Measurements from ENCODE around the gene RIC3.

GRCh38 chr11:8087185-8087584 is 81.6 kb downstream of the RIC3 start:
- TF ChIP-seq, protein P1, sequence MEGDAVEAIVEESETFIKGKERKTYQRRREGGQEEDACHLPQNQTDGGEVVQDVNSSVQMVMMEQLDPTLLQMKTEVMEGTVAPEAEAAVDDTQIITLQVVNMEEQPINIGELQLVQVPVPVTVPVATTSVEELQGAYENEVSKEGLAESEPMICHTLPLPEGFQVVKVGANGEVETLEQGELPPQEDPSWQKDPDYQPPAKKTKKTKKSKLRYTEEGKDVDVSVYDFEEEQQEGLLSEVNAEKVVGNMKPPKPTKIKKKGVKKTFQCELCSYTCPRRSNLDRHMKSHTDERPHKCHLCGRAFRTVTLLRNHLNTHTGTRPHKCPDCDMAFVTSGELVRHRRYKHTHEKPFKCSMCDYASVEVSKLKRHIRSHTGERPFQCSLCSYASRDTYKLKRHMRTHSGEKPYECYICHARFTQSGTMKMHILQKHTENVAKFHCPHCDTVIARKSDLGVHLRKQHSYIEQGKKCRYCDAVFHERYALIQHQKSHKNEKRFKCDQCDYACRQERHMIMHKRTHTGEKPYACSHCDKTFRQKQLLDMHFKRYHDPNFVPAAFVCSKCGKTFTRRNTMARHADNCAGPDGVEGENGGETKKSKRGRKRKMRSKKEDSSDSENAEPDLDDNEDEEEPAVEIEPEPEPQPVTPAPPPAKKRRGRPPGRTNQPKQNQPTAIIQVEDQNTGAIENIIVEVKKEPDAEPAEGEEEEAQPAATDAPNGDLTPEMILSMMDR (IDR thresholded peaks at IDR 0.05): peak in 1 of 4 experiments; percentile 13
- no peak for TF ChIP-seq POLR2A (IDR thresholded peaks at IDR 0.05)

All from uterus (tissue), 2 donors.